ENCODE data around the gene PAX5.
"Not testable (repeated sequence)": the region's sequence is repeated elsewhere in the genome, so short reads cannot be mapped to it uniquely, and the experiment has no call there.

Gene PAX5

DNA sequence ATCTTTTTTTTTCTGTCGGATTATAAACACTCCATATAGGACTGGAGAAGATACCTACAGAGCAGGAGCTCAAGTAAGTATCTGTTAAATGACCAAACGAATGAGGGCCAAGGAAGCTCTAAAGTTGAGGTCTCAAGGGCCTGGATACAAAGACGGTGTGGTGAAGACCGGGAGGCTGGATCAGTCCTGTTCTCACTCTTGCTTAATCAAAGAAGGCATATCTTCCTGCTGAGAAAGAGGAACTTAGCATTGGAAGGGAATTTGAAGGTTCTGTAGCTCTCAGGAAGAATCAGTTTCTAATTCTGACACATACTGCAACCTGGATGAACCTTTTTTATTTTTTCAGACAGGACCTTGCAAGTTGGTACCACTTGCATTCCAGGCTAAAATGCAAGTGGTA lies 28.3 kb upstream of the PAX5 start:
- DNase-seq (ENCODE audit: low read depth) = no peak
- TF ChIP-seq, protein P1, sequence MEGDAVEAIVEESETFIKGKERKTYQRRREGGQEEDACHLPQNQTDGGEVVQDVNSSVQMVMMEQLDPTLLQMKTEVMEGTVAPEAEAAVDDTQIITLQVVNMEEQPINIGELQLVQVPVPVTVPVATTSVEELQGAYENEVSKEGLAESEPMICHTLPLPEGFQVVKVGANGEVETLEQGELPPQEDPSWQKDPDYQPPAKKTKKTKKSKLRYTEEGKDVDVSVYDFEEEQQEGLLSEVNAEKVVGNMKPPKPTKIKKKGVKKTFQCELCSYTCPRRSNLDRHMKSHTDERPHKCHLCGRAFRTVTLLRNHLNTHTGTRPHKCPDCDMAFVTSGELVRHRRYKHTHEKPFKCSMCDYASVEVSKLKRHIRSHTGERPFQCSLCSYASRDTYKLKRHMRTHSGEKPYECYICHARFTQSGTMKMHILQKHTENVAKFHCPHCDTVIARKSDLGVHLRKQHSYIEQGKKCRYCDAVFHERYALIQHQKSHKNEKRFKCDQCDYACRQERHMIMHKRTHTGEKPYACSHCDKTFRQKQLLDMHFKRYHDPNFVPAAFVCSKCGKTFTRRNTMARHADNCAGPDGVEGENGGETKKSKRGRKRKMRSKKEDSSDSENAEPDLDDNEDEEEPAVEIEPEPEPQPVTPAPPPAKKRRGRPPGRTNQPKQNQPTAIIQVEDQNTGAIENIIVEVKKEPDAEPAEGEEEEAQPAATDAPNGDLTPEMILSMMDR (IDR thresholded peaks at IDR 0.05; ENCODE audit: control insufficient read depth, extremely low read depth, insufficient read depth) = no peak
- H3K4me3 ChIP-seq (ENCODE audit: low read depth, low read length) = no peak overlapping the region

DNA sequence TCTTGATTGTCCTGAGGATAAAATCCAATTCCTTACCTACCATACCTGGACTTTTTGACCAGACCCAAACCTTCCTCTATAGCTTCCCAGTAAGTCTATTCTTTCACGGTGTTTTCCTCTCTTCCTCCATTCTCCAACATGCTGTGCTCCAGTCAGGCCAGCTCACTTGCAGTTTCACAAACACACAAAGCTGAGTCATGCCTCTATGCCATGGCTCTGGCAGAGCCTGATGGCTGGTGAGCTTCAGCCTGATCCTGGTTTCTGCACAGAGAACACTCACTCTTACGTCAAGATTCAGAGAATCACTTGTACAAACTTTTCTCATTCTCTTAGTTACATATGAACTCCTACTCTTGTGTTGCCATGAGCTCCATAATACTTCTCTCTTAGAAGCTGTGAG lies 27.7 kb upstream of the PAX5 start:
- no peak for DNase-seq (ENCODE audit: low read depth)
- TF ChIP-seq, protein P1 (IDR thresholded peaks at IDR 0.05; ENCODE audit: control insufficient read depth, extremely low read depth, insufficient read depth) = no peak
- no peak overlapping the region for H3K4me3 ChIP-seq (ENCODE audit: low read depth, low read length)

GRCh38 chr9:37060833-37061232 lies 26.8 kb upstream of the PAX5 start:
- no peak overlapping the region for H3K4me3 ChIP-seq (ENCODE audit: low read depth, low read length)
- DNase-seq (ENCODE audit: low read depth) = no peak
- TF ChIP-seq, protein P1 (IDR thresholded peaks at IDR 0.05; ENCODE audit: control insufficient read depth, extremely low read depth, insufficient read depth) = no peak

- DNase-seq (ENCODE audit: low read depth) = peak; percentile 91
- TF ChIP-seq, protein P1 (IDR thresholded peaks at IDR 0.05; ENCODE audit: control insufficient read depth, extremely low read depth, insufficient read depth) = no peak
- no peak overlapping the region for H3K4me3 ChIP-seq (ENCODE audit: low read depth, low read length)
Observed at GRCh38 chr9:37056046-37056920, 22.2 kb upstream of the PAX5 start.

DNA sequence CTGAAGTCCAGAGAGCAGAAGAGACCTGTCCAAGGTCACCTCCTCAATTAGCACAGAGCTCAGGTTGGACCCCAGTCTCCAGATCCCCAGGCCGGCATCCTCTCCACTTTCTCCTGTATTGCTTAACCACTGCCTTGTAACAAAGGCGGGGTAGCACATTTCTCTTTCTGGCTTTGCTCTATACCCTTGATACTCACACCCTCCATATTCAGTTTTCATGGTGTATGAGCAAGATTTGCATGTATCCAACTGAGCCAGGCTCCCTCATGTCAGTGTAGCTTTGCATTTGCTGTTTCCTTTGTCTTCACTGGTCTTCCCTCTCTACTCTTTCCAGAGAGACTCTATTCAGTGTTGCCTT lies 20.3 kb upstream of the PAX5 start:
- not testable (repeated sequence) for DNase-seq (ENCODE audit: low read depth); H3K4me3 ChIP-seq (ENCODE audit: low read depth, low read length)

- TF ChIP-seq, protein P1 (IDR thresholded peaks at IDR 0.05; ENCODE audit: control insufficient read depth, extremely low read depth, insufficient read depth) = no peak
- H3K4me3 ChIP-seq (ENCODE audit: low read depth, low read length) = no peak overlapping the region
- no peak for DNase-seq (ENCODE audit: low read depth)
Observed at GRCh38 chr9:37053684-37054362, 19.8 kb upstream of the PAX5 start.

GRCh38 chr9:37046683-37047082 lies 12.6 kb upstream of the PAX5 start:
- no peak overlapping the region for H3K4me3 ChIP-seq (ENCODE audit: low read depth, low read length)
- TF ChIP-seq, protein P1 (IDR thresholded peaks at IDR 0.05; ENCODE audit: control insufficient read depth, extremely low read depth, insufficient read depth) = no peak
- no peak for DNase-seq (ENCODE audit: low read depth)
